Activated B cell treated with CpG ODN at 0.5 μM for 24 hours (primary cell): Measurements from ENCODE around the gene ARL14EPL. TPM values are rescaled to one million over a fixed set of nuclear protein-coding genes. Genes with fewer than 3 reads are reported as not detected.

Source experiments
- ATAC-seq: fragments of 200-7000 bp; cut with Tn5 transposase; one replicate; pipeline ENCODE4 v1.10.0; 2021; ENCODE audit warnings: low read depth, mild to moderate bottlenecking, moderate library complexity
- CTCF ChIA-PET: fragments of 350-600 bp; sonication (Branson Sonifier 250); formaldehyde crosslinking; loops from one replicate; lab custom pipeline; 2021; ENCODE audit warnings: antibody characterized with exemption; lab: Charles Lee
- POLR2A ChIA-PET: fragments of 350-600 bp; sonication (Branson Sonifier 250); formaldehyde crosslinking; loops from one replicate; lab custom pipeline; 2021; ENCODE audit warnings: antibody characterized with exemption; lab: Charles Lee
- DNase-seq: peaks from one replicate; pipeline ENCODE4 v3.0.0; 2022
- H3K27ac Mint-ChIP-seq: one replicate; pipeline ENCODE4 v1.8.0; 2020; ENCODE audit warnings: mixed read lengths
- H3K27me3 Mint-ChIP-seq: one replicate; pipeline ENCODE4 v1.8.0; 2021; ENCODE audit warnings: mixed read lengths
- H3K36me3 Mint-ChIP-seq: one replicate; pipeline ENCODE4 v1.8.0; 2021; ENCODE audit warnings: low read depth, mixed read lengths
- H3K4me1 Mint-ChIP-seq: one replicate; pipeline ENCODE4 v1.8.0; 2021; ENCODE audit warnings: mixed read lengths
- H3K4me3 Mint-ChIP-seq: one replicate; pipeline ENCODE4 v1.8.0; 2020; ENCODE audit warnings: mild to moderate bottlenecking, mixed read lengths
- H3K9me3 Mint-ChIP-seq: one replicate; pipeline ENCODE4 v1.8.0; 2020; ENCODE audit warnings: mixed read lengths
- CTCF ChIP-seq: fragments of 200-600 bp; IDR thresholded peaks from one replicate; pipeline ENCODE4 v1.8.0; 2022; ENCODE audit warnings: antibody characterized with exemption, mild to moderate bottlenecking
- intact Hi-C: fragments of 100-400 bp; cut with micrococcal nuclease; formaldehyde crosslinking; loops from one replicate; pipeline ENCODE4 v1.15.1; 2024
- total RNA-seq: library from RNA; stranded (reverse); gene quantifications from 2 replicates; pipeline ENCODE4 v1.2.3, GENCODE V29; 2022

Gene ARL14EPL
- total RNA-seq, 1 donor from 2014 or later: not detected

GRCh38 chr5:115995351-115995750, 36.9 kb upstream of the ARL14EPL start:
- H3K27ac Mint-ChIP-seq: no peak overlapping the region
- H3K27me3 Mint-ChIP-seq: no peaks in the 10 kb centered on the region
- no peaks in the 10 kb centered on the region for H3K36me3 Mint-ChIP-seq
- CTCF ChIA-PET: no interaction called here
- DNase-seq (no peak), ATAC-seq (no peak)
- no peaks in the 10 kb centered on the region for H3K4me1 Mint-ChIP-seq
- no peak overlapping the region for H3K4me3 Mint-ChIP-seq
- no peak for TF ChIP-seq CTCF
- H3K9me3 Mint-ChIP-seq: no peaks in the 10 kb centered on the region
- POLR2A ChIA-PET: no interaction called here
- intact Hi-C loops: no loop called here

GRCh38 chr5:116002116-116002906, 30.0 kb upstream of the ARL14EPL start:
- H3K4me3 Mint-ChIP-seq: no peak overlapping the region
- H3K27ac Mint-ChIP-seq: no peak overlapping the region
- no peak for ATAC-seq
- POLR2A ChIA-PET: no interaction called here
- DNase-seq: no peak
- no peaks in the 10 kb centered on the region for H3K27me3 Mint-ChIP-seq
- no peak for TF ChIP-seq CTCF
- H3K4me1 Mint-ChIP-seq: no peaks in the 10 kb centered on the region
- intact Hi-C loops: no loop called here
- CTCF ChIA-PET: no interaction called here
- H3K9me3 Mint-ChIP-seq: no peaks in the 10 kb centered on the region
- H3K36me3 Mint-ChIP-seq: no peaks in the 10 kb centered on the region

- TF ChIP-seq CTCF: no peak
- H3K4me1 Mint-ChIP-seq: no peaks in the 10 kb centered on the region
- DNase-seq: no peak
- CTCF ChIA-PET: no interaction called here
- no peaks in the 10 kb centered on the region for H3K36me3 Mint-ChIP-seq
- intact Hi-C loops: no loop called here
- no peak overlapping the region for H3K27ac Mint-ChIP-seq
- no peak overlapping the region for H3K4me3 Mint-ChIP-seq
- POLR2A ChIA-PET: no interaction called here
- no peaks in the 10 kb centered on the region for H3K9me3 Mint-ChIP-seq
- no peak for ATAC-seq
- H3K27me3 Mint-ChIP-seq: no peaks in the 10 kb centered on the region
Measured at GRCh38 chr5:116004248-116004647, 28.0 kb upstream of the ARL14EPL start.

GRCh38 chr5:116009806-116010205, 22.5 kb upstream of the ARL14EPL start:
- Mint-ChIP-seq H3K27ac (no peak overlapping the region), H3K4me3 (no peak overlapping the region), H3K4me1 (no peaks in the 10 kb centered on the region), H3K36me3 (no peaks in the 10 kb centered on the region), H3K27me3 (no peaks in the 10 kb centered on the region), H3K9me3 (no peaks in the 10 kb centered on the region)
- POLR2A ChIA-PET: no interaction called here
- intact Hi-C loops: no loop called here
- CTCF ChIA-PET: no interaction called here
- ATAC-seq (no peak), DNase-seq (no peak)
- no peak for TF ChIP-seq CTCF

- intact Hi-C loops: no loop called here
- TF ChIP-seq CTCF: no peak
Measured at GRCh38 chr5:116011046-116011445, 21.2 kb upstream of the ARL14EPL start.

More at GRCh38 chr5:116011046-116011445, 21.2 kb upstream of the ARL14EPL start:
- POLR2A ChIA-PET: no interaction called here
- no peak for DNase-seq
- ATAC-seq: no peak
- Mint-ChIP-seq H3K27ac (no peak overlapping the region), H3K9me3 (no peaks in the 10 kb centered on the region), H3K27me3 (no peaks in the 10 kb centered on the region), H3K36me3 (no peaks in the 10 kb centered on the region), H3K4me3 (no peak overlapping the region), H3K4me1 (no peaks in the 10 kb centered on the region)
- CTCF ChIA-PET: no interaction called here
